ENCODE measurements around the gene ZNF777.

DNA sequence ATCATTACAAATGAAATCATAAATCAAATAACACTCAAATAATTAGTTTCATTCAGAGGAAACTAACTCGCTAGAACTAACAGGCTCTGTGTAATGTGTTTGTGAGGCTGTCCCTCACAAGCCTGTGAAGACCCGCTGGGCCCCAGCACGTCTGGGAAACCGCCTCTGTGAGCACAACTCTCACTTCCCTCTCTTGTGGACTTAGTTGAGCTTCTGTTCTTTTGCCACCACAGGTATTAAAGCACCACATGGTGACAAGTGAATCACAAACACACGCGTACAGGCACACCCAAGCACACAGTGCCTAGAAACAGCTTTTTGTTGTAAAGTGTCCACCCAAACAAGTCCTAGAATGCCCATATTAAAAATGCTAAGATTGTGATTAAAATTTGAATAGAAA lies 51.0 kb downstream of the ZNF777 start:
- TF ChIP-seq, protein P1, sequence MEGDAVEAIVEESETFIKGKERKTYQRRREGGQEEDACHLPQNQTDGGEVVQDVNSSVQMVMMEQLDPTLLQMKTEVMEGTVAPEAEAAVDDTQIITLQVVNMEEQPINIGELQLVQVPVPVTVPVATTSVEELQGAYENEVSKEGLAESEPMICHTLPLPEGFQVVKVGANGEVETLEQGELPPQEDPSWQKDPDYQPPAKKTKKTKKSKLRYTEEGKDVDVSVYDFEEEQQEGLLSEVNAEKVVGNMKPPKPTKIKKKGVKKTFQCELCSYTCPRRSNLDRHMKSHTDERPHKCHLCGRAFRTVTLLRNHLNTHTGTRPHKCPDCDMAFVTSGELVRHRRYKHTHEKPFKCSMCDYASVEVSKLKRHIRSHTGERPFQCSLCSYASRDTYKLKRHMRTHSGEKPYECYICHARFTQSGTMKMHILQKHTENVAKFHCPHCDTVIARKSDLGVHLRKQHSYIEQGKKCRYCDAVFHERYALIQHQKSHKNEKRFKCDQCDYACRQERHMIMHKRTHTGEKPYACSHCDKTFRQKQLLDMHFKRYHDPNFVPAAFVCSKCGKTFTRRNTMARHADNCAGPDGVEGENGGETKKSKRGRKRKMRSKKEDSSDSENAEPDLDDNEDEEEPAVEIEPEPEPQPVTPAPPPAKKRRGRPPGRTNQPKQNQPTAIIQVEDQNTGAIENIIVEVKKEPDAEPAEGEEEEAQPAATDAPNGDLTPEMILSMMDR (IDR thresholded peaks at IDR 0.05 in 2 of 3, conservative IDR thresholded peaks at IDR 0.05 in 1 of 3; ENCODE audit: insufficient read depth in 2 of 3, low read depth in 1 of 3, low read length in 3 of 3): no peak
- TF ChIP-seq, protein P2, sequence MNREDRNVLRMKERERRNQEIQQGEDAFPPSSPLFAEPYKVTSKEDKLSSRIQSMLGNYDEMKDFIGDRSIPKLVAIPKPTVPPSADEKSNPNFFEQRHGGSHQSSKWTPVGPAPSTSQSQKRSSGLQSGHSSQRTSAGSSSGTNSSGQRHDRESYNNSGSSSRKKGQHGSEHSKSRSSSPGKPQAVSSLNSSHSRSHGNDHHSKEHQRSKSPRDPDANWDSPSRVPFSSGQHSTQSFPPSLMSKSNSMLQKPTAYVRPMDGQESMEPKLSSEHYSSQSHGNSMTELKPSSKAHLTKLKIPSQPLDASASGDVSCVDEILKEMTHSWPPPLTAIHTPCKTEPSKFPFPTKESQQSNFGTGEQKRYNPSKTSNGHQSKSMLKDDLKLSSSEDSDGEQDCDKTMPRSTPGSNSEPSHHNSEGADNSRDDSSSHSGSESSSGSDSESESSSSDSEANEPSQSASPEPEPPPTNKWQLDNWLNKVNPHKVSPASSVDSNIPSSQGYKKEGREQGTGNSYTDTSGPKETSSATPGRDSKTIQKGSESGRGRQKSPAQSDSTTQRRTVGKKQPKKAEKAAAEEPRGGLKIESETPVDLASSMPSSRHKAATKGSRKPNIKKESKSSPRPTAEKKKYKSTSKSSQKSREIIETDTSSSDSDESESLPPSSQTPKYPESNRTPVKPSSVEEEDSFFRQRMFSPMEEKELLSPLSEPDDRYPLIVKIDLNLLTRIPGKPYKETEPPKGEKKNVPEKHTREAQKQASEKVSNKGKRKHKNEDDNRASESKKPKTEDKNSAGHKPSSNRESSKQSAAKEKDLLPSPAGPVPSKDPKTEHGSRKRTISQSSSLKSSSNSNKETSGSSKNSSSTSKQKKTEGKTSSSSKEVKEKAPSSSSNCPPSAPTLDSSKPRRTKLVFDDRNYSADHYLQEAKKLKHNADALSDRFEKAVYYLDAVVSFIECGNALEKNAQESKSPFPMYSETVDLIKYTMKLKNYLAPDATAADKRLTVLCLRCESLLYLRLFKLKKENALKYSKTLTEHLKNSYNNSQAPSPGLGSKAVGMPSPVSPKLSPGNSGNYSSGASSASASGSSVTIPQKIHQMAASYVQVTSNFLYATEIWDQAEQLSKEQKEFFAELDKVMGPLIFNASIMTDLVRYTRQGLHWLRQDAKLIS (CRISPR knock-in tag; IDR thresholded peaks at IDR 0.05): no peak
- no peak for TF ChIP-seq PTRF (tag; IDR thresholded peaks at IDR 0.05)
- TF ChIP-seq ZNF324 (CRISPR knock-in tag; IDR thresholded peaks at IDR 0.05): no peak
- TF ChIP-seq, protein P3, sequence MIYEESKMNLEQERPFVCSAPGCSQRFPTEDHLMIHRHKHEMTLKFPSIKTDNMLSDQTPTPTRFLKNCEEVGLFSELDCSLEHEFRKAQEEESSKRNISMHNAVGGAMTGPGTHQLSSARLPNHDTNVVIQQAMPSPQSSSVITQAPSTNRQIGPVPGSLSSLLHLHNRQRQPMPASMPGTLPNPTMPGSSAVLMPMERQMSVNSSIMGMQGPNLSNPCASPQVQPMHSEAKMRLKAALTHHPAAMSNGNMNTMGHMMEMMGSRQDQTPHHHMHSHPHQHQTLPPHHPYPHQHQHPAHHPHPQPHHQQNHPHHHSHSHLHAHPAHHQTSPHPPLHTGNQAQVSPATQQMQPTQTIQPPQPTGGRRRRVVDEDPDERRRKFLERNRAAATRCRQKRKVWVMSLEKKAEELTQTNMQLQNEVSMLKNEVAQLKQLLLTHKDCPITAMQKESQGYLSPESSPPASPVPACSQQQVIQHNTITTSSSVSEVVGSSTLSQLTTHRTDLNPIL (CRISPR knock-in tag; IDR thresholded peaks at IDR 0.05): no peak
- TF ChIP-seq, protein P4, sequence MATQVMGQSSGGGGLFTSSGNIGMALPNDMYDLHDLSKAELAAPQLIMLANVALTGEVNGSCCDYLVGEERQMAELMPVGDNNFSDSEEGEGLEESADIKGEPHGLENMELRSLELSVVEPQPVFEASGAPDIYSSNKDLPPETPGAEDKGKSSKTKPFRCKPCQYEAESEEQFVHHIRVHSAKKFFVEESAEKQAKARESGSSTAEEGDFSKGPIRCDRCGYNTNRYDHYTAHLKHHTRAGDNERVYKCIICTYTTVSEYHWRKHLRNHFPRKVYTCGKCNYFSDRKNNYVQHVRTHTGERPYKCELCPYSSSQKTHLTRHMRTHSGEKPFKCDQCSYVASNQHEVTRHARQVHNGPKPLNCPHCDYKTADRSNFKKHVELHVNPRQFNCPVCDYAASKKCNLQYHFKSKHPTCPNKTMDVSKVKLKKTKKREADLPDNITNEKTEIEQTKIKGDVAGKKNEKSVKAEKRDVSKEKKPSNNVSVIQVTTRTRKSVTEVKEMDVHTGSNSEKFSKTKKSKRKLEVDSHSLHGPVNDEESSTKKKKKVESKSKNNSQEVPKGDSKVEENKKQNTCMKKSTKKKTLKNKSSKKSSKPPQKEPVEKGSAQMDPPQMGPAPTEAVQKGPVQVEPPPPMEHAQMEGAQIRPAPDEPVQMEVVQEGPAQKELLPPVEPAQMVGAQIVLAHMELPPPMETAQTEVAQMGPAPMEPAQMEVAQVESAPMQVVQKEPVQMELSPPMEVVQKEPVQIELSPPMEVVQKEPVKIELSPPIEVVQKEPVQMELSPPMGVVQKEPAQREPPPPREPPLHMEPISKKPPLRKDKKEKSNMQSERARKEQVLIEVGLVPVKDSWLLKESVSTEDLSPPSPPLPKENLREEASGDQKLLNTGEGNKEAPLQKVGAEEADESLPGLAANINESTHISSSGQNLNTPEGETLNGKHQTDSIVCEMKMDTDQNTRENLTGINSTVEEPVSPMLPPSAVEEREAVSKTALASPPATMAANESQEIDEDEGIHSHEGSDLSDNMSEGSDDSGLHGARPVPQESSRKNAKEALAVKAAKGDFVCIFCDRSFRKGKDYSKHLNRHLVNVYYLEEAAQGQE (IDR thresholded peaks at IDR 0.05; ENCODE audit: borderline replicate concordance): no peak
- TF ChIP-seq, protein P4 (CRISPR knock-in tag; IDR thresholded peaks at IDR 0.05; ENCODE audit: low read depth): no peak
- TF ChIP-seq MTF1 (CRISPR knock-in tag; IDR thresholded peaks at IDR 0.05; ENCODE audit: borderline replicate concordance): no peak
- TF ChIP-seq, protein P5, sequence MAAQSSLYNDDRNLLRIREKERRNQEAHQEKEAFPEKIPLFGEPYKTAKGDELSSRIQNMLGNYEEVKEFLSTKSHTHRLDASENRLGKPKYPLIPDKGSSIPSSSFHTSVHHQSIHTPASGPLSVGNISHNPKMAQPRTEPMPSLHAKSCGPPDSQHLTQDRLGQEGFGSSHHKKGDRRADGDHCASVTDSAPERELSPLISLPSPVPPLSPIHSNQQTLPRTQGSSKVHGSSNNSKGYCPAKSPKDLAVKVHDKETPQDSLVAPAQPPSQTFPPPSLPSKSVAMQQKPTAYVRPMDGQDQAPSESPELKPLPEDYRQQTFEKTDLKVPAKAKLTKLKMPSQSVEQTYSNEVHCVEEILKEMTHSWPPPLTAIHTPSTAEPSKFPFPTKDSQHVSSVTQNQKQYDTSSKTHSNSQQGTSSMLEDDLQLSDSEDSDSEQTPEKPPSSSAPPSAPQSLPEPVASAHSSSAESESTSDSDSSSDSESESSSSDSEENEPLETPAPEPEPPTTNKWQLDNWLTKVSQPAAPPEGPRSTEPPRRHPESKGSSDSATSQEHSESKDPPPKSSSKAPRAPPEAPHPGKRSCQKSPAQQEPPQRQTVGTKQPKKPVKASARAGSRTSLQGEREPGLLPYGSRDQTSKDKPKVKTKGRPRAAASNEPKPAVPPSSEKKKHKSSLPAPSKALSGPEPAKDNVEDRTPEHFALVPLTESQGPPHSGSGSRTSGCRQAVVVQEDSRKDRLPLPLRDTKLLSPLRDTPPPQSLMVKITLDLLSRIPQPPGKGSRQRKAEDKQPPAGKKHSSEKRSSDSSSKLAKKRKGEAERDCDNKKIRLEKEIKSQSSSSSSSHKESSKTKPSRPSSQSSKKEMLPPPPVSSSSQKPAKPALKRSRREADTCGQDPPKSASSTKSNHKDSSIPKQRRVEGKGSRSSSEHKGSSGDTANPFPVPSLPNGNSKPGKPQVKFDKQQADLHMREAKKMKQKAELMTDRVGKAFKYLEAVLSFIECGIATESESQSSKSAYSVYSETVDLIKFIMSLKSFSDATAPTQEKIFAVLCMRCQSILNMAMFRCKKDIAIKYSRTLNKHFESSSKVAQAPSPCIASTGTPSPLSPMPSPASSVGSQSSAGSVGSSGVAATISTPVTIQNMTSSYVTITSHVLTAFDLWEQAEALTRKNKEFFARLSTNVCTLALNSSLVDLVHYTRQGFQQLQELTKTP (IDR thresholded peaks at IDR 0.05; ENCODE audit: low read depth in 1 of 2, partially characterized antibody in 2 of 2): no peak
- TF ChIP-seq RB1 (IDR thresholded peaks at IDR 0.05; ENCODE audit: low read depth): no peak
- no peak for TF ChIP-seq JUNB (CRISPR knock-in tag; conservative IDR thresholded peaks at IDR 0.05)
- TF ChIP-seq POLR2A (conservative IDR thresholded peaks at IDR 0.05): no peak

Data from K562 (cell line).